Adrenal gland (tissue), 12 donors: ENCODE data around the gene ZNF132. TPM values are rescaled to one million over a fixed set of nuclear protein-coding genes. Genes with fewer than 3 reads are reported as not detected.

Source experiments
- DNase-seq, 7 donors: peaks; one replicate each; pipeline ENCODE4 v3.0.0-alpha.2; 2019 to 2020
- H3K27ac ChIP-seq, 5 donors: fragments of 200-600 bp; sonication (generic) in 4 of 5; 1 replicate in 3 of 5; 2 replicates in 2 of 5; pipeline versions ENCODE4 v1.5.1 to v1.8.0; 2016 to 2020; ENCODE audit warnings: mild to moderate bottlenecking in 1 of 5
- H3K27me3 ChIP-seq: fragments of 200-600 bp; 2 replicates; pipeline ENCODE4 v1.8.0; 2021
- H3K36me3 ChIP-seq, 2 donors: fragments of 200-600 bp; replicated peaks in 1 of 2; 1 replicate in 1 of 2; 2 replicates in 1 of 2; pipeline versions ENCODE4 v1.5.1 to v1.8.0; 2018 to 2022
- H3K4me1 ChIP-seq, 2 donors: fragments of 200-600 bp; replicated peaks in 1 of 2; 1 replicate in 1 of 2; 2 replicates in 1 of 2; pipeline versions ENCODE4 v1.5.1 to v1.8.0; 2018 to 2021
- H3K4me3 ChIP-seq, 4 donors: fragments of 200-600 bp; sonication (generic) in 3 of 4; one replicate each; pipeline ENCODE4 v1.5.1; 2016 to 2018
- H3K9me3 ChIP-seq, 3 donors: fragments of 200-600 bp; sonication (generic) in 1 of 3; replicated peaks in 1 of 3; 1 replicate in 2 of 3; 2 replicates in 1 of 3; pipeline versions ENCODE4 v1.5.1 to v1.8.0; 2016 to 2021
- CTCF ChIP-seq, 6 experiments: fragments of 450-650 bp in 4 of 6; fragments of 200-600 bp in 2 of 6; sonication (generic) in 1 of 6; IDR thresholded peaks; 1 replicate in 5 of 6; 2 replicates in 1 of 6; pipeline versions ENCODE4 v1.5.1 to v1.8.0; 2016 to 2021; ENCODE audit warnings: antibody characterized with exemption in 6 of 6, mild to moderate bottlenecking in 2 of 6, moderate library complexity in 1 of 6
- POLR2A ChIP-seq, 2 donors: fragments of 450-650 bp; IDR thresholded peaks; one replicate each; pipeline ENCODE4 v1.6.1; 2017; ENCODE audit warnings: antibody characterized with exemption in 2 of 2, mild to moderate bottlenecking in 2 of 2, moderate library complexity in 1 of 2
- WGBS, 4 donors: extraction: QIAGEN DNeasy Blood & Tissue Kit in 2 of 4; methylation state at CpG; one replicate each; pipeline versions ENCODE4 v1.1.5 to v1.1.7; 2013 to 2017; 5-methylcytosine and 5-hydroxymethylcytosine counted together
- intact Hi-C, 2 donors: fragments of 100-400 bp; cut with DNase I; formaldehyde crosslinking; loops; one replicate each; pipeline versions ENCODE4 v1.14.1 to v1.15.0; 2022 to 2023
- polyA plus RNA-seq, 3 donors: library from polyadenylated mRNA; stranded (reverse); fragments of 200-250 nt in 2 of 3; fragments of 350-450 nt in 1 of 3; fragmentation: Illumina TruSeq in 1 of 3; extraction: RNeasy Lipid Tissue Mini Kit (QIAGEN cat#74804) in 1 of 3; gene quantifications; one replicate each; pipeline ENCODE4 v1.2.3, GENCODE V29; 2013 to 2014
- total RNA-seq, 9 donors: library from RNA; depleted of rRNA in 4 of 9; stranded (reverse); fragments of >200 nt in 4 of 9; fragments of 120-200 nt in 1 of 9; fragmentation: NEBNext Ultra II Directional in 1 of 9; extraction: Animal tissue kit (Norgen Biotek cat#: 25700) in 1 of 9; gene quantifications; one replicate each; pipeline versions ENCODE4 v1.1.0 to v1.2.4, GENCODE V29; 2013 to 2023
- donor health status: healthy with polysubstance abuse.
- donor health status: Bipolar disorder and iron deficiency.
- donor health status: DM: yes; HTN: yes; CAD: no.
- donor health status: DM: no; HTN: no; CAD: no.
- donor health status: DM: no; HTN: no; CAD: no.
- donor health status: DM: yes; HTN: yes; CAD: no.

ZNF132 gene
- total and polyA plus RNA-seq, 12 donors, result 1.3 to 12.0 (median 4.6) TPM

GRCh38 chr19:58400916-58401839, 38.8 kb downstream of the ZNF132 start:
- DNase-seq, result peak; percentile 99 to 100 (median 100)
- Histone ChIP-seq H3K27me3 (peaks cover 4% of the 10 kb centered on the region), H3K4me3 (peak overlapping the region in 2 of 4 donors; percentile 39 to 71), H3K4me1 (peaks cover 11 to 16% of the 10 kb centered on the region in 2 donors), H3K36me3 (no peaks in the 10 kb centered on the region), H3K9me3 (no peaks in the 10 kb centered on the region), H3K27ac (peak overlapping the region in 4 of 5 donors; percentile 23 to 79 (median 54))
- intact Hi-C loops, result no loop called here
- WGBS, 4 donors, result 1 to 2% (median 1%) methylated on average over 33 to 80 of the region's 80 CpGs
- TF ChIP-seq CTCF (IDR thresholded peaks at IDR 0.05), result no peak
- TF ChIP-seq POLR2A (IDR thresholded peaks at IDR 0.05), result peak; percentile 41 to 86

GRCh38 chr19:58400316-58400915, 39.5 kb downstream of the ZNF132 start:
- Histone ChIP-seq H3K27ac (peak overlapping the region in 1 of 5 donors; percentile 34), H3K4me1 (peaks cover 11 to 19% of the 10 kb centered on the region in 2 donors), H3K9me3 (no peaks in the 10 kb centered on the region), H3K4me3 (peak overlapping the region in 2 of 4 donors; percentile 39 to 71), H3K27me3 (peaks cover 4% of the 10 kb centered on the region), H3K36me3 (no peaks in the 10 kb centered on the region)
- intact Hi-C loops, result no loop called here
- peak in 3 of 7 donors; percentile 20 to 69 (median 31) for DNase-seq
- TF ChIP-seq CTCF (IDR thresholded peaks at IDR 0.05) (no peak), POLR2A (IDR thresholded peaks at IDR 0.05) (no peak)
- WGBS, 4 donors, result 59 to 76% (median 64%) methylated on average over 13 to 18 of the region's 18 CpGs

- Histone ChIP-seq H3K27me3 (peaks cover 4% of the 10 kb centered on the region), H3K9me3 (no peaks in the 10 kb centered on the region), H3K27ac (no peak overlapping the region), H3K4me3 (no peak overlapping the region), H3K36me3 (peaks cover 0 to 1% of the 10 kb centered on the region in 2 donors), H3K4me1 (peaks cover 11 to 19% of the 10 kb centered on the region in 2 donors)
- 92 to 98% (median 95%) methylated on average over 3 of the region's 3 CpGs for WGBS, 4 donors
- TF ChIP-seq POLR2A (IDR thresholded peaks at IDR 0.05) (no peak), CTCF (IDR thresholded peaks at IDR 0.05) (no peak)
- peak in 1 of 7 donors; percentile 15 for DNase-seq
- intact Hi-C loops, result no loop called here
Measured at GRCh38 chr19:58399903-58400302, 40.0 kb downstream of the ZNF132 start.

- Histone ChIP-seq H3K4me1 (peaks cover 11 to 19% of the 10 kb centered on the region in 2 donors), H3K27ac (no peak overlapping the region), H3K4me3 (no peak overlapping the region), H3K36me3 (peaks cover 0 to 15% of the 10 kb centered on the region in 2 donors), H3K9me3 (no peaks in the 10 kb centered on the region), H3K27me3 (peaks cover 4% of the 10 kb centered on the region)
- DNase-seq, result no peak
- no peak for TF ChIP-seq CTCF (IDR thresholded peaks at IDR 0.05)
- no peak for TF ChIP-seq POLR2A (IDR thresholded peaks at IDR 0.05)
- WGBS, 4 donors, result 94 to 97% (median 95%) methylated on average over 5 to 6 of the region's 6 CpGs
- intact Hi-C loops, result no loop called here
Measured at GRCh38 chr19:58398545-58398944, 41.4 kb downstream of the ZNF132 start.
